SU-DHL-6 (cell line): ENCODE measurements around the gene AKTIP.
"Not testable (repeated sequence)": the region's sequence is repeated elsewhere in the genome, so short reads cannot be mapped to it uniquely, and the experiment has no call there.

Experiments used
- H2AFZ ChIP-seq: fragments of 200-600 bp; sonication (generic); 2 replicates; pipeline ENCODE4 v1.6.1; 2014; ENCODE audit warnings: low read depth, mild to moderate bottlenecking, moderate library complexity, mixed read lengths, antibody characterized with exemption, low read length; ENCODE audit not compliant: severe bottlenecking
- H3F3A ChIP-seq: fragments of 200-600 bp; shearing (Covaris generic); 2 replicates; pipeline ENCODE4 v1.6.0; 2016; ENCODE audit warnings: antibody characterized with exemption, mild to moderate bottlenecking; ENCODE audit not compliant: insufficient read depth
- H3K27ac ChIP-seq: fragments of 200-600 bp; sonication (generic); 2 replicates; pipeline ENCODE4 v1.5.1; 2016; ENCODE audit warnings: low read depth, mild to moderate bottlenecking, low read length, moderate library complexity, mixed read lengths
- H3K27me3 ChIP-seq: fragments of 200-600 bp; sonication (generic), shearing (Covaris generic); 2 replicates; pipeline ENCODE4 v1.6.0; 2014; ENCODE audit warnings: mild to moderate bottlenecking, low read length
- H3K36me3 ChIP-seq: fragments of 200-600 bp; sonication (generic); 2 replicates; pipeline ENCODE4 v1.6.1; 2014; ENCODE audit warnings: mild to moderate bottlenecking, low read length, mixed read lengths
- H3K4me2 ChIP-seq: fragments of 300-600, 200-600 bp; shearing (Covaris generic), sonication (generic); 2 replicates; pipeline ENCODE4 v1.6.0; 2014; ENCODE audit warnings: low read length, low read depth, mild to moderate bottlenecking; ENCODE audit not compliant: poor library complexity, severe bottlenecking
- H3K4me3 ChIP-seq: fragments of 200-600 bp; sonication (generic); 2 replicates; pipeline ENCODE4 v1.5.1; 2014; ENCODE audit warnings: antibody characterized with exemption, low read length, mild to moderate bottlenecking, mixed read lengths; ENCODE audit not compliant: insufficient read depth, poor library complexity, severe bottlenecking
- H3K79me2 ChIP-seq: fragments of 200-600 bp; sonication (generic); 2 replicates; pipeline ENCODE4 v1.6.1; 2014; ENCODE audit warnings: mild to moderate bottlenecking, low read length, moderate library complexity; ENCODE audit not compliant: insufficient read depth
- H3K9ac ChIP-seq: fragments of 200-600 bp; sonication (generic); 2 replicates; pipeline ENCODE4 v1.7.0; 2014; ENCODE audit warnings: mild to moderate bottlenecking, low read length
- H3K9me2 ChIP-seq: fragments of 200-600 bp; sonication (generic); replicated peaks from 2 replicates; pipeline ENCODE4 v1.6.1; 2014; ENCODE audit warnings: low read length; ENCODE audit not compliant: insufficient read depth
- H3K9me3 ChIP-seq: fragments of 200-600 bp; sonication (generic); 2 replicates; pipeline ENCODE4 v1.6.1; 2014; ENCODE audit warnings: low read length, mixed read lengths; ENCODE audit not compliant: insufficient read depth
- H4K20me1 ChIP-seq: fragments of 200-600 bp; sonication (generic); 2 replicates; pipeline ENCODE4 v1.6.1; 2014; ENCODE audit warnings: low read depth, mild to moderate bottlenecking, antibody characterized with exemption, low read length, moderate library complexity, mixed read lengths
- CTCF ChIP-seq: fragments of 200-600 bp; sonication (generic); IDR thresholded peaks from one replicate; pipeline ENCODE4 v1.5.1; 2017; ENCODE audit warnings: antibody characterized with exemption, mild to moderate bottlenecking, low read length, moderate library complexity; ENCODE audit not compliant: insufficient read depth, poor library complexity, severe bottlenecking
- EZH2phosphoT487 ChIP-seq: fragments of 200-600 bp; sonication (generic), shearing (Covaris generic); conservative IDR thresholded peaks from 2 replicates; pipeline ENCODE4 v1.6.1; 2018; ENCODE audit warnings: mild to moderate bottlenecking, antibody characterized with exemption, low read length, moderate library complexity, mixed read lengths

The AKTIP gene

DNA sequence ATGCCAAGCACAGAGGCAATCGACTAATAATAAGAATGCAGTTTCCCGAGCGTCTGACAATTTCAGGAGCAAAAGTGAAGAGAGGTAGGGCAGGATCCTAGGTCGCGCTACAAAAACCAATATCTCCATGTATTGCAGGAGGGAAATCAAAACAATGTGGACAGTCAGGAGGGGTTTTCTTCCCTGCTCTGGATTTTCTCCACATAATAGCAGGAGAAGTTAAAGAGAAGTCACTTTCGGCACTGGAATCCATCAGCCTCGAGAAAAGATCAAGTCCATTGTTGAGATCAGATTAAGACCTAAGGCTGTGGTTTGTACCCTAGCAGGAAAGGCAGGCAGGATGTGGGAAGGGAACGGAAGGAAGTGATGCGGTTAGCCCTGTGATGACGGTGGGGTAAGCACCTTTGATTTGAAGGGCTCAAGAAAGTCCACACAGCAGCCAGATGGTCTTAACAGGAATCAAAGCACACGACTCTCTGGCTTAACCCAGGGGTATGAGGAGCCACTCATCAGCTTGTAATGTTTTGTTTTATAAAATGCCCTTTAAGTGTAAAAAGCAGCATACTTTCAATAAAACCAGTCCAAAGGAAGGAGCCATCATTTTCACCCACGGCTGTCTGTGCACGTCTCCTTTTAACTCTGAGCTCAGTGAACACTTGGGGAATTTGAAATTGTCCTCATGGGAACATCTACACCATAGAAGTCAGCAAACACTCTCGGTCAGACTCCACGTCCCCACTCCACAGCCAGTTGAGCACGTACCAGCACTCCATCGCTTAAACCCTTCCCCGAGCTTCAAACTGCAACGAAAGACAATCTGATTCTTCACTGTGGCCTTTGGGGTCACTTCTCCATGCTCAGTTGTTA is 15.8 kb upstream of the AKTIP start:
- no peaks in the 10 kb centered on the region for H3K27me3 ChIP-seq
- peak overlapping the region; percentile 6 for H2AFZ ChIP-seq
- peak overlapping the region; percentile 26; the same call in 1 of the 2 replicates for H3K27ac ChIP-seq
- no peak overlapping the region for H3K9ac ChIP-seq
- no peaks in the 10 kb centered on the region for H3K79me2 ChIP-seq
- TF ChIP-seq EZH2phosphoT487 (no peak), CTCF (no peak)
- H3K4me3 ChIP-seq: no peak overlapping the region
- H4K20me1 ChIP-seq: no peaks in the 10 kb centered on the region
- no peaks in the 10 kb centered on the region for H3F3A ChIP-seq
- H3K36me3 ChIP-seq: no peaks in the 10 kb centered on the region
- no peaks in the 10 kb centered on the region for H3K9me2 ChIP-seq
- H3K4me2 ChIP-seq: peak overlapping the region; percentile 48
- H3K9me3 ChIP-seq: no peaks in the 10 kb centered on the region

DNA sequence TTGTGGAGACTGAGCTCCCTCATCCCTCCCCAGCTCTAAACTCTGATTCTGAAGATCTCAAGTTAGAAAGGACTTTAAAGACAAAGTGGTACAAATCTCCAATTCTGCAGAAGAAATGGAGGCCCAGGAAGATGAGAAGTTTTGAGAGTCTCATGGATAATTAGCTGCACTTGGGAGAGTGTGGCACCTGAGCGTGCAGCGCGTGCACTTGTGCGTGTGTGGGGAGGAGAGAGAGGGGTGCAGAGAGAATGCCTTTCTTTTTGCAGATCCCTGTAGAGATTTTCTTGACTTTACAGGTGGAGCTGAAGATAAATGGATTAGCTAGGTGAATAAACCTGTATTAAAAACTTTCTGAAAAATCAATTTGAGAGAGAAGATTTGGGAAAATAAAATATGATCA is 14.8 kb upstream of the AKTIP start:
- no peak overlapping the region for H3K9ac ChIP-seq
- H3K27ac ChIP-seq: no peak overlapping the region
- H3K9me3 ChIP-seq: no peaks in the 10 kb centered on the region
- H3K4me2 ChIP-seq: no peak overlapping the region
- no peaks in the 10 kb centered on the region for H3K36me3 ChIP-seq
- no peak overlapping the region for H2AFZ ChIP-seq
- H3K27me3 ChIP-seq: no peaks in the 10 kb centered on the region
- H3K9me2 ChIP-seq: no peaks in the 10 kb centered on the region
- TF ChIP-seq EZH2phosphoT487: no peak
- no peak overlapping the region for H3K4me3 ChIP-seq
- no peaks in the 10 kb centered on the region for H3F3A ChIP-seq
- H4K20me1 ChIP-seq: no peaks in the 10 kb centered on the region
- no peaks in the 10 kb centered on the region for H3K79me2 ChIP-seq

- H3K4me3 ChIP-seq: no peak overlapping the region
- no peak overlapping the region for H3K9ac ChIP-seq
- H3K79me2 ChIP-seq: no peaks in the 10 kb centered on the region
- no peaks in the 10 kb centered on the region for H4K20me1 ChIP-seq
- no peaks in the 10 kb centered on the region for H3F3A ChIP-seq
- no peaks in the 10 kb centered on the region for H3K36me3 ChIP-seq
- no peaks in the 10 kb centered on the region for H3K27me3 ChIP-seq
- H3K4me2 ChIP-seq: no peak overlapping the region
- H3K9me2 ChIP-seq: no peaks in the 10 kb centered on the region
- TF ChIP-seq CTCF: no peak
- no peak for TF ChIP-seq EZH2phosphoT487
- no peak overlapping the region for H2AFZ ChIP-seq
- no peaks in the 10 kb centered on the region for H3K9me3 ChIP-seq
- H3K27ac ChIP-seq: no peak overlapping the region
Measured at GRCh38 chr16:53515811-53516210, 12.8 kb upstream of the AKTIP start.

GRCh38 chr16:53515259-53515658 is 12.2 kb upstream of the AKTIP start:
- Histone ChIP-seq H3K27ac (no peak overlapping the region), H3K79me2 (no peaks in the 10 kb centered on the region), H3F3A (no peaks in the 10 kb centered on the region), H3K4me3 (no peak overlapping the region), H3K4me2 (no peak overlapping the region), H3K9ac (no peak overlapping the region), H3K9me2 (no peaks in the 10 kb centered on the region), H3K9me3 (no peaks in the 10 kb centered on the region), H2AFZ (no peak overlapping the region), H4K20me1 (no peaks in the 10 kb centered on the region), H3K27me3 (no peaks in the 10 kb centered on the region), H3K36me3 (no peaks in the 10 kb centered on the region)
- TF ChIP-seq CTCF (no peak), EZH2phosphoT487 (no peak)

- not testable (repeated sequence) for H3K9ac ChIP-seq, H3K9me3 ChIP-seq, H3K36me3 ChIP-seq, H3K27ac ChIP-seq, H3K4me3 ChIP-seq, H2AFZ ChIP-seq, H3F3A ChIP-seq, H3K9me2 ChIP-seq, H3K79me2 ChIP-seq, H3K4me2 ChIP-seq, H3K27me3 ChIP-seq, H4K20me1 ChIP-seq
Measured at GRCh38 chr16:53512795-53513194, 9.8 kb upstream of the AKTIP start.
